ENCODE data around the gene DAP3.
A peak's percentile ranks its signal among the peaks of the same experiment; 100 is the strongest.
"Not testable (repeated sequence)": the region's sequence is repeated elsewhere in the genome, so short reads cannot be mapped to it uniquely, and the experiment has no call there.

The DAP3 gene

DNA sequence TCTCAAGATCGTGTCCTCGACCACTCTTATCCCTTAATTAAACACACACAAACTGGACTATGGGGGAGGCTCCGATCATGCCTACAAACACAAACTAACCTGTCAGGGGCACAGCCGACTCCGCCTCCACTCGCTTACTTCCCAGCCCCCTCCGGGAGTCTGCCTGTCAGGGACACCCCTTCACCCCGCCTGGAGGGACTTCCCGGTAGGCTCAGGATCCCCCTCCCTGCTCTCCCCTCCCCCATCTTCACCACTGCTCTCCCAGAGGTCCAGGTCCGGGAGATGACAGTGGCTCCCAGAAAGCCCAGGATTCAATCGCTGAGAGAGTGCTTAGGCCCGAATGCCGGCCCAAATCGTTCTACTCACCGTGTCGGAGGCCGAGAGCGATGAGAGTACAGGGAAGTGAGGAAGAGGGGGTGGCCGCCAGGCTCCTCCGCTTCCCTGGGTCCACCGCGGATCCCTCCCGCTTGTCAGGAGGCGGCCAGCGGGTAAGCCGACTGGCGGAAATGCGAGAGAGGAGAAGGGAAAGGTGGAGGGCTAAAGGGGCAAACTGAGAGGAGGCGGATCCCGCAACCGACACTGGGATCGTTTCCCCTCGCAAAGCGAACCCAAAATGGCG, 1.1 kb upstream of the DAP3 start:
- not testable (repeated sequence) for DNase-seq

GRCh38 chr1:155688324-155689080, 389 bp upstream of the DAP3 start, which contains the start of gene YY1AP1:
Gene YY1AP1 (minus strand): TSS chr1:155688774. CDS start chr1:155680436, 8,338 bp downstream.
- DNase-seq = peak; percentile 95

DNA sequence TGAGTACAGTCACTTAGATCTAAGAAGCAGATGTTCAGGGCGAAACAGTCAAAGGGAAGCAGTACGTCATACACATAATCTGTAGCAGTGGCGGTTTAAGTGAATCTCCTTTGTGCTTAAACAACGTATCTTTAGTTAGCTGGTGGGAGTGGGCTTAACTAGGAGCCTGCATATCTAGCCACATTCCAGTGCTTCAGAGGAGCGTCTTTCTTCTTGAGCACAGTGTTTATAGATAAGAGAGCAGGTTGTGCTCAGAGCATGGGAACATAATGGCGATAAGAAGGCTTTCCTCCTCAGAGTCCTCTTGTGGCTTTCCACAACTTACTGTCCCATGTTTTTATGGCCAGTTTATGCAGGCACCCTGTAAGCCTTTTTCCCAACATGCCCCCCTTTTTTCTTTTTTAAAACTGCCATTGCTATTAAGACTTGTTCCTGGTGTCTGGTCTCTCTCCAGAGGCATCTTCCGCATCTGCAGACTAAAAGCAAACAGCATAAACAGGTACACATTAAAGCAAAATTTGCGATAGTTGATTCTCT, 3.2 kb downstream of the DAP3 start:
- no peak for DNase-seq

DNA sequence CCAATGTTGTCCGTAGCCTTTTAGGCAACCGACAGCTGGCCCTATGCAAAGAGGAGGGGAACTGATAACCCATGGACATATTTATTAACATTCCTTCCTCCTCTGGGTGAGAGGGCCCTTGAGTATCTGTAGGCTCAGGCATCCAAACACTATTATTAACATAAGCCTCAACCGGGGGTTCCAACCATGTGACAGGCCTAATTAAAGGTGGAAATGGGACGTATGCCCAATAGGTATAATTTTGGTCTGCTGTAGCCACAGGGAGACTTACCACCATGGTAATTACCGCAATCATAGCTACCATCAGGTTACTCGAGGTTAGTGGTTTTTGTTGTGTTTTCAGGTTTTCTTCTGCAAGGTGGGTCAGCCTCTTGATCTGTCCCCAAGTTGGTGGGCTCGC, 5.3 kb downstream of the DAP3 start:
- no peak for DNase-seq

DNA sequence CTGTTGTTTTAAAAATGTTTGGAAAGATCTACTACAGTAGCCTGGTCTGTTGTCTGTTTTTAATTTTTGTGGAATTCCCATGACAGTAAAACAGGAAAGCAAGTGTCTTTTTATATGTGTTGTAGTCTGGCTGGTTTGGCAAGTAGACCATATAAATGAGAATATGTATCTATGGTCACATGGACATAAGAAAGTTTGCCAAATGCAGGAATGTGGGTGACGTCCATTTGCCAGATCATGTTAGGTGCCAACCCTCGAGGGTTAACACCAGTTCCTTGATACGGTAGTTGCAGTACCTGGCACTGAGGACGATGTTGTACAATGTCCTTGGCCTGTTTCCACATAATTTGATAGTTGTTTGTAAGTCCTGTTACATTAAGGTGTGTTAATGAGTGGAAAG, 6.2 kb downstream of the DAP3 start:
- no peak for DNase-seq

- DNase-seq = no peak
Observed at GRCh38 chr1:155695608-155696007, 6.7 kb downstream of the DAP3 start.

- no peak for DNase-seq
Observed at GRCh38 chr1:155696524-155696923, 7.6 kb downstream of the DAP3 start.

DNA sequence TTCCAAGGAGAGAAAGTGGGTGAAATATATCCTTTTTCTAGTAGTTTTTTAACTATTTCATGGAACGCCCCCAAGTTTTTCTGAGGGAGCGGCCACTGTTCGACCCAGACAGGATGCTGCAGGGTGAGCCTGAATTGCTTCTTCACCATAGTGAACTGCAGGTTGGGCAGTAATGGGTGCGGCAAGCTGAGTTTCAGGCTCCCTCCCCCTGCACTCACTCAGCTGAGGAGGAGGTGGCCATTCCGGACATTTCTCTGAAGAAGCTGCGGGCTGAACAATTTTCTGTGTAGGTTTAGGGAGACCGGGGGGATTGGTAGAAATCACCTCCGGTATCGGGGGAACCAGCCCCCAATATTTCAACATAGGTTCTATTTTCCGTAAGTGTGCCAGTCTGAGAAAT, 8.2 kb downstream of the DAP3 start:
- no peak for DNase-seq

GRCh38 chr1:155697616-155698015, 8.7 kb downstream of the DAP3 start:
- DNase-seq = not testable (repeated sequence)

- no peak for DNase-seq
Observed at GRCh38 chr1:155698382-155699038, 9.6 kb downstream of the DAP3 start.

DNA sequence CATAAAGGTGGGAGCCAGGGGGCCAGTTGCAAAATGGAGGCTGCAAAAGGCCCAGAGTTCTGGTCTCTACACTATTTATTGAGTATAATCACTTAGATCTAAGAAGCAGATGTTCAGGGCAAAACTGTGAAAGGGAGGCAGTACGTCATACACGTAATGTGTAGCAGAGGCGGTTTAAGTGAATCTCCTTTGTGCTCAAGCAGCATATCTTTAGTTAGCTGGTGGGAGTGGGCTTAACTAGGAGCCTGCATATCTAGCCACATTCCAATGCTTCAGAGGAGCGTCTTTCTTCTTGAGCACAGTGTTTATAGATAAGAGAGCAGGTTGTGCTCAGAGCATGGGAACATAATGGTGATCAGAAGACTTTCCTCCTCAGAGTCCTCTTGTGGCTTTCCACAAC, 10.2 kb downstream of the DAP3 start:
- DNase-seq = not testable (repeated sequence)

- not testable (repeated sequence) for DNase-seq
Observed at GRCh38 chr1:155701675-155702074, 12.8 kb downstream of the DAP3 start.

DNA sequence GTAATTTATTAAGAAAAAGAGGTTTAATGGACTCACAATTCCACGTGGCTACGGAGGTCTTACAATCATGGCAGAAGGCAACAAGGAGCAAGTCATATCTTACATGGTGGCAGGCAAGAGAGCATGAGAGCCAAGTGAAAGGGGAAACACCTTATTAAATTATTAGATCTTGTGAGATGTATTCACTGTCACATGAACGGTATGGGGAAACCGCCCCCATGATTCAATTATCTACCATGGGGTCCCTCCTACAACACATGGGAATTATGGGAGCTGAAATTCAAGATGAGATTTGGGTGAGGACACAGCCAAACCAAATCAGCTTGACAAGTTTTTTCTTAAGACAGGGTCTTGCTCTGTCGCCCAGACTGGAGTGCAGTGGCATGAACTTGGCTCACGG, 14.3 kb downstream of the DAP3 start:
- DNase-seq = no peak

- DNase-seq = not testable (repeated sequence)
Observed at GRCh38 chr1:155704414-155704813, 15.5 kb downstream of the DAP3 start.

GRCh38 chr1:155706139-155706538, 17.2 kb downstream of the DAP3 start:
- DNase-seq = no peak

DNA sequence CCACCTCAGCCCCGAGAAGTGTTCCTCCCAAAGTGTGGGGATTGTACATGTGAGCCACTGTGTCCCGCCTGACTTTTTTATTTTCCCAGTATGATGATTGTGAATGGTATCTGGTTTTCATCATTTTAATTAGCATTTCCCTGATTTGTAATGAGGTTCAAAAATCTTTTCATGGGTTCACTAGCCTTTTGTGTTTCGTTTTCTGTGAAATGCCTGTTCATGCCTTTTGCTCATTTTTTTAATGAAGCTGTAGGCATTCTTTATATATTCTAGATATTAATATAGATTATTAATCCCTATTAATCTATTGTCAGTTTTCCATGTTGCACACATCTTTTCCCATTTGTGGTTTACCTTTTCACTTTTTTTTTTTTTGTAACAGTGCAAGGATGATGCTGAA, 20.5 kb downstream of the DAP3 start:
- DNase-seq = no peak

DNA sequence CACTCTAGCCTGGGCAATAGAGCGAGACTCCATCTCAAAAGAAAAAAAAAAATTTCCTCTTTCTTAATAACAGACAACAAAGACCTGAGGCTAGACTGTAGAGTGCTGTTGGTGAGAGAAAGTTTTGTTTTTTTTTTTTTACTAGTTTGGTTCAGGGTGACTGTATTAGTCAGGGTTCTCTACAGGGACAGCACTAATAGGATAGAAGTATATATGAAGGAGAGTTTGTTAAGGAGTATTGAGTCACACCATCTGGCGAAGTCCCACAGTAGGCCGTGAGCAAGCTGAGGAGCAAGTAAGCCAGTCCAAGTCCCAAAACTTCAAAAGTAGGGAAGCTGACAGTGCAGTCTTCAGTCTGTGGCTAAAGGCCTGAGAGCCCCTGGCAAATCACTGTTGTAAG, 22.6 kb downstream of the DAP3 start:
- not testable (repeated sequence) for DNase-seq

- not testable (repeated sequence) for DNase-seq
Observed at GRCh38 chr1:155712636-155713035, 23.7 kb downstream of the DAP3 start.

GRCh38 chr1:155713075-155713474, 24.2 kb downstream of the DAP3 start:
- no peak for DNase-seq

DNA sequence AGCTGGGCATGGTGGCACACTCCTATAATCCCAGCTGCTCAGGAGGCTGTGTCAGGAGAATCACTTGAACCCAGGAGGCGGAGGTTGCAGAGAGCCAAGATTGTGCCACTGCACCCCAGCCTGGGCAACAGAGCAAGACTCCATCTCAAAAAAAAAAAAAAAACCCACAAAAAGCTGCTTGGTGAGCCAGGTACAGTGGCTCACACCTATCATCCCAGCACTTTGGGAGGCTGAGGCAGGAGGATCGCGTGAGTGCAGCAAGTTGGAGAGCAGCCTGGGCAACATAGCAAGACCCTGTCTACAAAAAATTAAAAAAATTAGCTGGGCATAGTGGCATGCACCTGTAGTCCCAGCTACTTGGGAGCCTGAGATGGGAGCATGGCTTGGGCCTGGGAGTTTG, 26.2 kb downstream of the DAP3 start:
- DNase-seq = not testable (repeated sequence)

GRCh38 chr1:155715777-155716176, 26.9 kb downstream of the DAP3 start:
- DNase-seq = no peak

DNA sequence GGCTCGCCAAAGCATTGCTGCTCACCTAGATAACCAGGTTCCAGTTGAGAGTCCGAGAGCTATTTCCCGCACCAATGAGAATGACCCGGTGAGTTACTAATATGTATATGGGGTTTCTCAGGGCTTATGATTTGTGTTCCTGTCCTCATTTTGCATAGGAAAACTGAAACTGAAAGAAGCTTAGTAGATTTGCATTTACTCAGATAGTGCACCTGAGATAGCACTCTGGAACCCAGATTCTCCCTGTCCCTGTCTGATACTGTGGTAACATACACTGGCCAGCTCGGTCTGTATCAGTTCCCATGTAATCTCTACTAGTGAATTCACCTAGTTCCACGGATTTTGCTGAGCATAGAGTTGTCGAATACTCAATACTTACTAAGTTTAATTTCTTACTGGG, 28.1 kb downstream of the DAP3 start:
- no peak for DNase-seq

GRCh38 chr1:155718524-155719115, 29.7 kb downstream of the DAP3 start:
- peak; percentile 33 for DNase-seq
